GM19193 (cell line): ENCODE results near the gene ARFGAP3.

ENCODE experiments used
- POLR2A ChIP-seq: IDR thresholded peaks from 4 replicates; pipeline ENCODE4 v1.6.1; 2011; ENCODE audit not compliant: insufficient read depth, insufficient read length; ENCODE audit errors: extremely low read depth

Gene ARFGAP3

DNA sequence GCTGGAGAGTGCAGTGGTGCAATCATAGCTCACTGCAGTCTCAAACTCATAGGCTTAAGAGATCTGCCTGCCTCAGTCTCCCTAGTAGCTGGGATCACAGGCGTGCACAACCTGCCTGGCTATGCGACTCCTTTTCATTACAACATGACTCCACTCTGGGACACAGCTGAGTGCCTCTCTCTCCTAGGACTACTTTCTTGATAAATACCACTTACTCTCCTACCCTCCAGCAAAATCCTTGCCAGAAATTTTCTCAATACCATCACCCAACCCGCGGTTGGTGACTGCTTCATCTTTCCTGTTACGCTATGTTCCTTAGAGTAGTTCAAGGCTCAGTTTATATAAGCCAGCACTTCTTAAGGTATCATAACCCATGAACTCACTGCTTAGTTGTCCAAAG, 26.9 kb downstream of the ARFGAP3 start:
- no peak for TF ChIP-seq POLR2A

DNA sequence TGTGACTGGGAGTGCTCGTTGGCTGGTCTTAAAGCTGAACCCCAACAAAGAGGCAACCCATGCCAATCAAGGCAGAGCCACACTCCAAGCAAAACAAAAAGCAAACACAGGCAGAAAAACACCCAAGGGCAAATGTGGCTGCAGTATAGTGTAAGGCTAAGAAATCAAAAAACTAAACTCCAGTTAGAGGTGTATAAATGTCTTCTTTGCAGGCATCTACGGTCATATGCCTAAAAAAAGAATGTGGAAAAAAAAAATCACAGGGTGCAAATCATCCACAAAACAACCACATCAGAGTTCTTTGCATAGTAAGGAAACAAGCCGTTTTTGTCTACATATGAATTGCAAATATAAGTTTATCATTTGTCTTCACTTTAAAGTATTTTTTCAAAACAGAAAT, 27.8 kb downstream of the ARFGAP3 start:
- TF ChIP-seq POLR2A: no peak

DNA sequence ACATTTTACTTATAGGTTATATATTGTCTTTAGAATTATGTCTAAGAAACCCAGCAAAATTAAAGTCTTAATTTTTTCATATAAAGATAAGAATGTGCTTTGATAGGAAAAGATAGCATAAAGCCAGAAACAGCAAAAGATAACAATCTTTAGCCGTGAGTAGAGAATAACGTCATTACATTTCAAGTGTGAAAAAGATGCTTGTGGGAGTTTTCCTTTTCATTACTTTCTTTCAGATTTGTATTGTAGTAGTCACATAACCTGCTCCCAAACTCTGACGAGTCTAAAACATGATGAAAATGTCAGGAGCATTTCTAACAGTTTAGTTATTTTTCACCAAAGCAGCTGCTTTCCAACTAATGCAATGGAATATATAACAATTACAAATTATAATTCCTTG, 31.3 kb downstream of the ARFGAP3 start:
- no peak for TF ChIP-seq POLR2A

DNA sequence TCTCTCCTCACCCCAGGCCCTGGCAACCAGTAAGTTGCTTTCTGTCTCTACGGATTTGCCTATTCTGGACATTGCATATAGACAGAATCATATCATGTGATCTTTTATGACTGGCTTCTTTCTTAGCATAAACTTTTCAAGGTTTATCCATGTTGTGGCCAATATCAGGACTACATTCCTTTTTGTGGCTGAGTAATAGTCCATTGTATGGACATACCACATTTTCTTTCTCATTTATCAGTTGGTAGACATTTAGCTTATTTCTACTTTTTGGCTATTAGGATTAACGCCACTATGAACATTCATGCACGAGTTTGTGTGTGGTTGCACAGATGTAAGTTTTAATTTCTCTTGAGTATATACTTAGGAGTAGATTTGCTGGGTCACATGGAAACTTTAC, 35.7 kb downstream of the ARFGAP3 start:
- TF ChIP-seq POLR2A: no peak

DNA sequence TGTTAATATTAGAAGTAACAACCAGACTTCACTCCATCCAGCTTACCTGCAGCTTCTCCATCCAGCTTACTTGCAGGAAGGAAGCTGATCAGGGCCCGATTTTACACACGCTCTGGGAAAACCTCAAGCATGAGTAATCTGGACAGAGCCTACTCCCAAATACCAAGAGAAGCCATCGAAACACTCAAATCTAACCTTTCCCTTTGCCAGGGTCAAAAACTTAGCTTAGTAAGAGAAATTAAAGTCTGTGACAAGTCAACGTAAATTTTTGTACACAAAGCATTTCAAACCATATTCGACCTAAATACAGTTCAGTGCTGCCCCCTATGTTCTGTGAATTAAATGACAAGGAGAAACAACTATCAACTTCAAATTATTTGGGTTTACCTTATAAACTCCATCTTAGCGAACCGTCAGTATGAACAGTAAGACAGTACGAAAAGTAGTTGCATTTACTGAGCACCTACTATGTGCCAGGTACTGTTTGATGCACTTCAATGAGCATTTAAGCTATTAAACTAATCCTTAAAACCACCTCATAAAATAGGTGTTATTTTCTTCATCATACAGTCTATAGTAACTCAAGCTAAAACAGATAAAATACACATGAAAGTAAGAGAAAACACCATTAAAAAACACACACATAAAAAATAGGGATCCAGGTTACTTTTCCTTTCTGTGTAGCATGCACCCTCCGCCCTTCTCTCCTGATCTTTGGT, 36.9 kb downstream of the ARFGAP3 start:
- no peak for TF ChIP-seq POLR2A

DNA sequence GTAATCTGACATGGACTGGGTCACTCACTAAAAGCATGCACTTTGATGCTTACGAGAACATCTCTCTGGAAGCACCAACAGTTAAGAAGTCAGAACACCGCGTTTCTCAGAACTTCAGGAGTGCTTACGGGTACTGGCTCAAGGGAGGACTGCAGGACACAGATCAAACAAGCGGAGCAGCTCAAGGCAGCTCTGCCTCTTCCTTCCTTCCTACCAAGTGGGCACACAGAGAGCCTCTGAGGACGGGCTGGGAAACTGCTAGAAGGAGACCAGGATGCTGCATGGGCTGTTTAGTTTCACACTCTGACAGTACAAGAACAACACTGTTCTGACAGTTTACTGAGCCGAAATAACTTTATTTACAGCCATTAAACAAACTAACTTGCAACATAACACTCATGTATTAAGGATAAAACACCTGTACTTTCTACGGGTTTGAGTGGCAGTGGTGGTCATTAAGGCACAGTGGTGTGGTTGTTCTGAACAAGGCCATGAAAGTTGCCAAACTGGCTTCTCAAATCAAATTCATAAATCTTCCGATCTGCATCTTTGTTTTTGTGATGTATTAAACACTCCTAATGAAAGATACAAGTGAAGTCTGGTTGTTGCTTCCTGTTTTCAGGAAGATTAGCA, 37.5 kb downstream of the ARFGAP3 start:
- no peak for TF ChIP-seq POLR2A

DNA sequence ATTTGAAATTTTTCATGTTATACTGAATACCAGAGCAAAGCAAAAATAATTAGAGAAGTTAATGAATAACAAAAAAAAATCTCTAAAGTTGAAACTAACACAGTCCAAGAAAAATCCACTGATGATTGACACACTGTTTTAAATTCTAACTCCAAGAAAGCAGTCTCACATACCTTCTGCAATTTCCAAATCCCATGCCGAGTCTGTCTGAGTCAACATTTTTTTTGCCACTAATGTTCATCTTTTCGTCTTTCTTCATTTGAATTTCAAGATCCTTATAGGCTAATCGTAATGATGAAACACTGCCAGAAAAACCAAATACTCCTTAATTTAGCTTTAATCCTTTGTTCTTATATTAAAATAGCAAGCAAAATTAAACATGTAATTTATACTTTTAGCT, 39.5 kb downstream of the ARFGAP3 start:
- no peak for TF ChIP-seq POLR2A

DNA sequence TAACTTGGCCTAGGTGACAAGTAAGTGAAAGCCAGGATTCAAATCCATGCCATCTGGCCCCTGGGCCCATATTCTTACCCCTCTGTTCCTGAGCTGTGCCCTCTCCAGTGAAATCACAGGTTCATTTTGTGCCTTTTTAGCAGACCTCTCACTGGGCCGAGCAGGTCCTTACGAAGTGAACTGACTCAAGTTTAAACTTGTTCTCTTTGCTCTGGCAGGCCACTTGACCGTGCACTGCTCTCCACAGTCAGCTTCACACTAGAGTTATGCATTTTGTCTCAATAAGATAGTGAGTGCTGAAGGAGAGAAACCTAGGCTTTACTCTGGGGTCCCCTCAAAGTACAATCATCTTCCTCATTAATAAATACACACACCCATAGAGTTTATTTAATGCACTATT, 40.7 kb downstream of the ARFGAP3 start:
- TF ChIP-seq POLR2A: no peak

DNA sequence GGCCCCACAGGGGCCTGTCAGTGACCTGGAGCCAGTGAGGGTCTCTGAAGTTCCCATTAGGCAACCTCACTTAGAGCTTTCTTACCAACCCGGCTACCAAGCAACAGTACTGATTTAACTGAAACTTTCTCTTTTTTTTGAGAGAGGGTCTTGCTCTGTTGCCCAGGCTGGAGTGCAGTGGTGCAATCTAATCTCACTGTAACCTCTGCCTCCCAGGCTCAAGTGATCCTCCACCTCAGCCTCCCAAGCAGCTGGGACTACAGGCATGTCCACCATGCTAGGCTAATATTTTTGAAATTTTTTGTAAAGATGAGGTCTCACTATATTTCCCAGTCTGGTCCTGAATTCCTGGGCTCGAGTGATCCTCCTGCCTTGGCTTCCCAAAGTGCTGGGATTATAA, 42.5 kb downstream of the ARFGAP3 start:
- no peak for TF ChIP-seq POLR2A

DNA sequence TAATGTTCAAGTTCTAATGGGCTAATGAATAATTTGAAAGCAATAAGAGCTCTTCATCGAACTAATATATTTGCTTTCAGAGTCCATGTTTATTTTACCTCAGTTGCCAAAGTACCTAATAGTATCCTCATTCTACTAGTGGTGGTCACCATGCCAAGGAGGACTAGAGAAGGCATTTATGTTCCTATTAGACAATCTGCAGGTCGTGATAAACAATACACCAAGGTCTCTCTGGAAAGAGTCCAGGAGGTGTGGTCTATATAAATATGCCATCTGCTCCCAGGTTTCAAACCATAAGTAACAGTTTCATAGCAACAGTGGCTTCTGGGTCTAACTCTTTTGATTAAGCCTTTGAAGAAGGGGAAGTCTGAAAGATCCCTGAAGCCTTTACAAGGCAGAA, 42.9 kb downstream of the ARFGAP3 start:
- TF ChIP-seq POLR2A: no peak

DNA sequence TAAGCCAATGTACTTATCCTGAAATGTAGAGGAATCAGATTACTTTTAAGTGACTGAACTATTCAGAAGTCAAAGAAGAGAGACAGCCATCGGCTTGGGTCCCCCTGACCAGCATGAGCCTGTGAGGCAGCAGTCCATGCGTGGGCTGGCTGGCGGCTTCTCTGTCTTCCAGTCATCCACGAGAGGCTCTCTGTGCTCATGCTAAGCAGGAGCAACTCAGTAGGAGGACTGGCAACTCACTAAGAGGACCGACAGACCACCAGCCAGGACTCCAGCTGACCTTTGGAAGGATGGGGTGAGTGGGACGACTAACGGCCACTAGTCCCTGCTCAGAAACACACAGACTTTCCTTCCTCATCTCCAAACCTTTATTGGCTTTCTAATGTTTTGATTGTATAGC, 43.6 kb downstream of the ARFGAP3 start:
- no peak for TF ChIP-seq POLR2A

DNA sequence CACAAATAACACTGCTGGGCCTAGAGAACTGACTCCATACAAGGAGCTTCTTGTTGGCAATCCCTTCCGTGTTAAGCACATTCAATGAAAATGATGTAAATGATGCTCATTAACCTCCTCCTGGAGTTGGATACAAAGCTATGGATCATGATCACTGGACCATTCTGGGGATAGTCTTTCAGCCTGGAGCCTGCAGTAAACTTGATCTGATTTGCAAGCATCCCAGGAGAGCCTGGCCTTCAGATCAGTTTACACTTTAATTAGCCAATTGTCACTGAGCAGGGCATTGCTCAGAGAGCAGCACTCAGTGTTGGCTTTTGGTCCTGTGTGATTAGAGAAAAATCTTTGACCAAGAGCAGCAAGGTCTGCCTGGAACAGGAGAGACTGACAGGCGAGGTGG, 45.6 kb downstream of the ARFGAP3 start:
- no peak for TF ChIP-seq POLR2A

DNA sequence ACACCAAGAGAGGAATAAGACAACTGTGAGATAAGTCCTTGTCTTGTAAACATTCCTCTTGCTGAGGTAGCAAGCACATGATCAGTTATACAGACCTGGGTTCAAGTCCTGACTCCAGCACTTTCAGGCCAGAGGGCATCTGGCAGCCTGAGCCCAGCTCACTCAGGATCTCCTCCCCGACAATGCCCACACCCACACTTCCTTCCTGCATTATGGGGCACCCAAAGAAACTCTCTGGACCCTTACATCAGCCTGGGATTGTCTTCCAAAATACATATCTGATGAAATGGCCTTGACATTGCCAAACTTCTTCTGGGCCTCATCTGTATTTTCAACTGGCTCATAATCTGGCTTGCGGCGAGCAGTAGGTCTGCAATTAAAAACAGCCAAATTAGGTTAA, 48.6 kb downstream of the ARFGAP3 start:
- no peak for TF ChIP-seq POLR2A

DNA sequence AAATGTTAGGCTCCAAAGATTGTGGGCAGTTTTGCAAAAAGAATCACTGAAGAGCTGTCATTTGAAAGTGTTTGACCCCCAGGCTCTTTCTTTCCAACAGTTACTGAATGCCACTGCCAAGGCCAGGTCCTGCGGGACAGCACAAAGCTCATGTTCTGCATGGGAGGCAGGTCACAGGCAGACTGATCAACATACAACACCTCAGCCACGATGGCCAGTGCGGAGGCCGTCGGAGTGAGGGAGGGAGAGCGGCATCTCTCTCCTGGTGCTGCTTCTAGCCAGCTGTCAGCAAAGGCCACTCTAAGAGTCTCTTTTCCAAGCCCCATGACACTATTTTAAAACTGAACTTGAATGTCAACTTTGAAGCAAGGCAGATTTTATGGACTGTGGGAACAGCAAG, 49.9 kb downstream of the ARFGAP3 start:
- TF ChIP-seq POLR2A: no peak

DNA sequence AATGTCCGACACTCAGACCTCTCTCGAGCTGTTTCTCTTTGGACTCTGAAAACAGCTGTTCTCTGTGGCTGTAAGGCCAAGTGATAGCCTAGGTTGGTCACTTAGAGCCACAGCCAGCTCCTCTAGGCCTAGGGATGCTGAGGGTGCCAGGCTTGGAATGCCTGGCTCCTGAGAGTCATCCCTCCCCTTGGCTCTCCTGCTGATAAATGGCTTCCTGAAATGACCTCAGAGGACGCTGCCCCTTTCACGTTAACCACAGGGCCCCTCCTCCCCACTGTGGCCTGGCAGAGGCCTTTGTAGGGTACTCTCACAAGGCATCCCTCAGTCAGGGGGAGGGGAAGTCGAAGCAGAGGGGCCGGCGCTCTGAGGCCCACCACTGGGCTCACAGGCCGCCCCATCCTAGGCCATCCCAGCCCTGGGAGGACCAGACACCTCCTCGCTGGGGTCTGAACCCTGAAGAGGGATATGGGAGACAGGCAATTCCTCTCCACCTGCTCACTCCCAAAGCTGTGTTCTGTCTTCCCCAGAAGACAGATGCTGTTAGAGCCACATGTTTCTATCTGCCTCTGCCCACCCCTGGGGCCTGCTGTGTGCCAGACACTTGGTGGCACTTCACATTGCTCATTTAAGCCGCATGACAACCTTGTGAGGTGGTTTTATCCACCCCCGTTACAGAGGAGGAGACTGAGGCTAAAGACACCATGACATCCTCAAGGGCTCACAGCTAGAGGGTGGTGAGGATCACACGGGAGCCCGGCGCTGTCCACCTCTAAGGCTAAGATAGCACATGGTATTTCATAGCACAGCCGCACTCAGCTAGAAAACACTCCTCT, 50.9 kb downstream of the ARFGAP3 start:
- TF ChIP-seq POLR2A: no peak
